PFSK-1 (cell line): ENCODE results near the gene DNAH2.
A peak's percentile ranks its signal among the peaks of the same experiment; 100 is the strongest.

Experiments
- FOXP2 ChIP-seq: optimal IDR thresholded peaks from 2 replicates; pipeline ENCODE3; 2011; ENCODE audit warnings: borderline replicate concordance, control low read depth, inconsistent platforms; ENCODE audit not compliant: insufficient read depth; ENCODE audit errors: extremely low read length, extremely low read depth
- POLR2AphosphoS5 ChIP-seq: IDR thresholded peaks from 2 replicates; pipeline ENCODE4 v1.6.1; 2012; ENCODE audit warnings: low read depth, mild to moderate bottlenecking, control low read depth, low read length, moderate library complexity
- REST ChIP-seq, 2 experiments: IDR thresholded peaks; 2 replicates each; pipeline versions ENCODE4 v1.6.1 to v1.8.0; 2011 to 2012; ENCODE audit warnings: low read depth in 2 of 2, low read length in 2 of 2, control low read depth in 1 of 2, inconsistent platforms in 1 of 2, mild to moderate bottlenecking in 1 of 2, moderate library complexity in 1 of 2; ENCODE audit not compliant: insufficient read depth in 1 of 2
- SIN3A ChIP-seq: IDR thresholded peaks from 2 replicates; pipeline ENCODE4 v1.6.1; 2012; ENCODE audit warnings: mild to moderate bottlenecking, low read length, moderate library complexity, borderline replicate concordance; ENCODE audit not compliant: insufficient read depth
- TAF1 ChIP-seq: IDR thresholded peaks from 2 replicates; pipeline ENCODE4 v1.6.1; 2012; ENCODE audit warnings: low read length, control low read depth, borderline replicate concordance; ENCODE audit not compliant: insufficient read depth

DNA sequence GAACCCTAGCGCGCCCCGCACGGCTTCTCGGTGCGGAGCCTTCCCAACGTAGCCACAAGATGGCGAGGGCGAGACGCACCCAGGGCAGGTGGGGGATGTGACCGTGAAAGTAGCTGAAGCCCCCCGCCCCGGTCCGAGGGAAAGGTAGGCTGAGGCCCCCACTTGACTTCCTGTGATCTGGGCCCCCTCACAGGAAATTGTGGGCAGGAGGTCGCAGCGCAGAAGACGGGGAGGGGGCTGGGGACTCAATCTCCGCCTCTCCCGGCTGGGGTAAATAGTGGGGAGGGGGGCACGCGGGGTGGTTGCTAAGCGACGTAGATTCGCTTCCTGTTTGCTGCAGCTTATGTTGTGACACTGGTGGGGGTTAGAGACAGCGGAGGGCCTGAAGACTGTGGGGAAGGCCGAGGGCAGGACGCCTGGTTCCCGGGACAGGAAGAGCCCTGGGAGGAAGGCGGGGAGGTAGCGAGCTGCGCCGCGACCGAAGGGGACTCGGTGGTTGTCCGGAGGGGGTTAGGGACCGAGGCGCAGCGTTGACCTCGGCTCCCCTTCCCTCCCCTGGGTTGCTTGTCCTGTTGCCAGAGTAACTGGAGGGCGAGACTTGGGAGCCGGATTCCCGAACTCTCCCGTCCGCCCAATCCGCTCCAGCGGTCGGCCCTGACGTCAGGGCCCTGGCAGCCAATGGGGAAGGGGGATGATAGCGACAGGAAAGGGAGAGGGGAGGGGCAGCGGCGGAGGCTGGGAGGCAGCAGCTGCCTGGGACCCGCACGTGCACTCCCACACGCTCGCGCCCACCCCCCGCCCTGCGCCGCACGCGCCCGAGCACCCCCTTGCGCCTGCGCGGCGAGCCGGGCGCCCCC, 117.6 kb downstream of the DNAH2 start:
- TF ChIP-seq REST (IDR thresholded peaks at IDR 0.05; ENCODE audit: insufficient read depth in 1 of 2, low read depth in 2 of 2, low read length in 2 of 2) (0 out of 4 replicates have a peak, but pooled peaks of 1 of the 2 experiments have one; percentile 26), POLR2AphosphoS5 (no peak), TAF1 (no peak), FOXP2 (no peak), SIN3A (0 out of 2 replicates have a peak, but pooled peaks have one; percentile 48)
